IPS-18c (cell line): ENCODE data around the gene TAAR8.

Experiments
- H3K4me3 ChIP-seq: 2 replicates; pipeline ENCODE4 v1.7.0; 2013; ENCODE audit warnings: low read depth, mild to moderate bottlenecking, low read length, moderate library complexity; ENCODE audit not compliant: insufficient read depth
- H3K9me3 ChIP-seq: one replicate; pipeline ENCODE4 v1.6.1; 2013; ENCODE audit warnings: mild to moderate bottlenecking, low read length, moderate library complexity; ENCODE audit not compliant: control insufficient read depth, insufficient read depth

Gene TAAR8

GRCh38 chr6:132552372-132552771 is at the start of gene TAAR8:
Gene TAAR8 (plus strand): TSS chr6:132552672. CDS start chr6:132552693, 21 bp downstream.
- Histone ChIP-seq H3K4me3 (no peak within 1 kb of the TSS), H3K9me3 (no peaks in the 10 kb centered on the region)

GRCh38 chr6:132504757-132505156 is 47.7 kb upstream of the TAAR8 start:
- no peaks in the 10 kb centered on the region for H3K9me3 ChIP-seq
- no peak overlapping the region for H3K4me3 ChIP-seq

- H3K4me3 ChIP-seq = no peak overlapping the region
- no peaks in the 10 kb centered on the region for H3K9me3 ChIP-seq
Observed at GRCh38 chr6:132505158-132505557, 47.3 kb upstream of the TAAR8 start.

- no peak overlapping the region for H3K4me3 ChIP-seq
- no peaks in the 10 kb centered on the region for H3K9me3 ChIP-seq
Observed at GRCh38 chr6:132506461-132506860, 46.0 kb upstream of the TAAR8 start.

- Histone ChIP-seq H3K9me3 (no peaks in the 10 kb centered on the region), H3K4me3 (no peak overlapping the region)
Observed at GRCh38 chr6:132506869-132507808, 45.3 kb upstream of the TAAR8 start.

- Histone ChIP-seq H3K4me3 (no peak overlapping the region), H3K9me3 (no peaks in the 10 kb centered on the region)
Observed at GRCh38 chr6:132511210-132511830, 41.2 kb upstream of the TAAR8 start.

GRCh38 chr6:132511831-132512220 is 40.6 kb upstream of the TAAR8 start:
- Histone ChIP-seq H3K4me3 (no peak overlapping the region), H3K9me3 (no peaks in the 10 kb centered on the region)

- H3K4me3 ChIP-seq = peak overlapping the region; percentile 91
- no peaks in the 10 kb centered on the region for H3K9me3 ChIP-seq
Observed at GRCh38 chr6:132512342-132512637, 40.2 kb upstream of the TAAR8 start.

GRCh38 chr6:132512638-132513632 is 39.5 kb upstream of the TAAR8 start, which contains the start of gene STX7:
Gene STX7 (minus strand): TSS chr6:132513116. CDS start chr6:132503530, 9,586 bp downstream.
- H3K9me3 ChIP-seq = no peaks in the 10 kb centered on the region
- H3K4me3 ChIP-seq = peak within 1 kb of the TSS; percentile 91

GRCh38 chr6:132513831-132514545 is 38.5 kb upstream of the TAAR8 start:
- H3K9me3 ChIP-seq = no peaks in the 10 kb centered on the region
- H3K4me3 ChIP-seq = no peak overlapping the region

- Histone ChIP-seq H3K9me3 (no peaks in the 10 kb centered on the region), H3K4me3 (no peak overlapping the region)
Observed at GRCh38 chr6:132515386-132515785, 37.1 kb upstream of the TAAR8 start.

- no peak overlapping the region for H3K4me3 ChIP-seq
Observed at GRCh38 chr6:132520953-132521352, 31.5 kb upstream of the TAAR8 start.

GRCh38 chr6:132524646-132525045 is 27.8 kb upstream of the TAAR8 start:
- no peaks in the 10 kb centered on the region for H3K9me3 ChIP-seq
- no peak overlapping the region for H3K4me3 ChIP-seq

More at GRCh38 chr6:132520953-132521352, 31.5 kb upstream of the TAAR8 start:
- no peaks in the 10 kb centered on the region for H3K9me3 ChIP-seq

- no peak overlapping the region for H3K4me3 ChIP-seq
Observed at GRCh38 chr6:132525866-132526265, 26.6 kb upstream of the TAAR8 start.

GRCh38 chr6:132526461-132526860 is 26.0 kb upstream of the TAAR8 start:
- no peaks in the 10 kb centered on the region for H3K9me3 ChIP-seq
- H3K4me3 ChIP-seq = no peak overlapping the region

More at GRCh38 chr6:132525866-132526265, 26.6 kb upstream of the TAAR8 start:
- H3K9me3 ChIP-seq = no peaks in the 10 kb centered on the region

- no peaks in the 10 kb centered on the region for H3K9me3 ChIP-seq
- H3K4me3 ChIP-seq = no peak overlapping the region
Observed at GRCh38 chr6:132527791-132528190, 24.7 kb upstream of the TAAR8 start.
